Measurements from ENCODE around the gene TMCC1. TPM values are rescaled to one million over a fixed set of nuclear protein-coding genes. Genes with fewer than 3 reads are reported as not detected.
A peak's percentile ranks its signal among the peaks of the same experiment; 100 is the strongest.

Gene TMCC1
- total and polyA plus RNA-seq, 3 donors from 2014 or later = 46.0 to 119 (median 60.4) TPM

GRCh38 chr3:129845956-129846355 is 47.6 kb downstream of the TMCC1 start:
- Histone ChIP-seq H3K27ac (no peak overlapping the region), H3K9me3 (no peaks in the 10 kb centered on the region), H3K27me3 (no peaks in the 10 kb centered on the region), H3K4me3 (no peak overlapping the region), H3K36me3 (ENCODE audit: low read depth, missing control alignments) (no peaks in the 10 kb centered on the region), H3K4me1 (no peaks in the 10 kb centered on the region)
- WGBS, 2 donors = 84 to 88% methylated on average over 2 of the region's 2 CpGs
- TF ChIP-seq POLR2A (IDR thresholded peaks at IDR 0.05) = no peak
- TF ChIP-seq CTCF (IDR thresholded peaks at IDR 0.05) = no peak
- DNase-seq = no peak
- intact Hi-C loops (cut with DNase I; ENCODE audit: low total_unique reads) = no loop called here

DNA sequence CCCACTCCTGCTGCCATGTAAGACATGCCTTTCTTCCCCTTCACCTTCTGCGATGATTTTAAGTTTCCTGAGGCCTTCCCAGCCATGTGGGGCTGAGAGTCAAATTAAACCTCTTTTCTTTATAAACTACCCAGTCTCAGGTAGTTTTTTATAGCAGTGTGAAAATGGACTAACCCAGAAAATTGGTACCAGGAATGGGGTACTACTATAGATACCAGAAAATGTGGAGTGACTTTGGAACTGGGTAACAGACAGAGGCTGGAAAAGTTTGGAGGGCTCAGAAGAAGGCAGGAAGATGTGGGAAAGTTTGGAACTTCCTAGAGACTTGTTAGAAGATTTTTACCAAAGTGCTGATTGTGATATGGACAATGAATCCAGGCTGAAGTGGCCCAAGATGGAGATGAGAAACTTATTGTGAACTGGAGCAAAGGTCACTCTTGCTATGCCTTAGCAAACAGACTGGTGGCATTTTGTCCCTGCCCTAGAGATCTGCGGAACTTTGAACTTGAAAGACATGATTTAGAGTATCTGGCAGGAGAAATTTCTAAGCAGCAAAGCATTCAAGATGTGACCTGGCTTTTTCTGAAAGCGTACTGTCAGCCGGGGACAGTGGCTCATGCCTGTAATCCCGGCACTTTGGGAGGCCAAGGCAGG is 52.7 kb downstream of the TMCC1 start:
- WGBS, 2 donors = 99% methylated on average over 5 of the region's 5 CpGs
- H3K36me3 ChIP-seq (ENCODE audit: low read depth, missing control alignments) = no peaks in the 10 kb centered on the region
- intact Hi-C loops (cut with DNase I; ENCODE audit: low total_unique reads) = no loop called here
- no peak for DNase-seq
- TF ChIP-seq CTCF (IDR thresholded peaks at IDR 0.05) (no peak), POLR2A (IDR thresholded peaks at IDR 0.05) (no peak)
- no peak overlapping the region for H3K4me3 ChIP-seq
- no peak overlapping the region for H3K27ac ChIP-seq
- H3K9me3 ChIP-seq = no peaks in the 10 kb centered on the region
- H3K27me3 ChIP-seq = no peaks in the 10 kb centered on the region
- peaks cover 14% of the 10 kb centered on the region for H3K4me1 ChIP-seq

GRCh38 chr3:129838086-129838485 is 55.4 kb downstream of the TMCC1 start:
- Histone ChIP-seq H3K4me3 (no peak overlapping the region), H3K27me3 (no peaks in the 10 kb centered on the region), H3K4me1 (peaks cover 14% of the 10 kb centered on the region), H3K36me3 (ENCODE audit: low read depth, missing control alignments) (no peaks in the 10 kb centered on the region), H3K27ac (no peak overlapping the region), H3K9me3 (no peaks in the 10 kb centered on the region)
- peak; percentile 67 for DNase-seq
- TF ChIP-seq POLR2A (IDR thresholded peaks at IDR 0.05) = no peak
- no peak for TF ChIP-seq CTCF (IDR thresholded peaks at IDR 0.05)
- WGBS, 2 donors = 74 to 78% methylated on average over 6 of the region's 6 CpGs
- intact Hi-C loops (cut with DNase I; ENCODE audit: low total_unique reads) = no loop called here

DNA sequence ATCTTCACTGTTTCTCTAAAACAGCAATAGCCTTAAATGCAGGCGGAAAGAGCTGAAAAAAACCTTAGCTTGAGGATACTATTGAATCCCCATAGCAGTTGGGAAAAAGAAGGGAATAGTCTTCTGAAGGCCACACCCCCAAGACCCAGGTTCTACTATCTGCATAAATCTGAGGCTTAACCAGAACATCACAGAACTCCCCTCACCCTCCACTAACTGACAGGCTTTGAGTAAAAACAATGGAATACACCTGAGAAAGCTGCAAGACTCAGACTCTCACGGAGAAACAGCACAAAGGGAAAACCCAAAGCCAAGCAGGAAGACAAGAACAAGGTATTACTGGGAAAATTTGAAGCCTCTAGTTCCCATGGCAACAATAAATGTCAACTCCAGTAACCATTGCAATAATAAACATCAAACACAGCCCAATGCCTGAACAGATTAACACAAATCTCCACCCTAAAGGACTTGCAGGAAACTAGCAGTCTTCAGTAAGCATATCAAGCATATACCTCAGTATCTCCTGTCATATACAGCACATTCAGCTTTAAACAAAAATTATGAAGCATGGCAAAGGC is 56.4 kb downstream of the TMCC1 start:
- WGBS, 2 donors = 78 to 81% methylated on average over 2 of the region's 2 CpGs
- Histone ChIP-seq H3K27ac (no peak overlapping the region), H3K4me1 (peaks cover 14% of the 10 kb centered on the region), H3K4me3 (no peak overlapping the region), H3K27me3 (no peaks in the 10 kb centered on the region), H3K9me3 (no peaks in the 10 kb centered on the region), H3K36me3 (ENCODE audit: low read depth, missing control alignments) (no peaks in the 10 kb centered on the region)
- no peak for DNase-seq
- intact Hi-C loops (cut with DNase I; ENCODE audit: low total_unique reads) = no loop called here
- TF ChIP-seq POLR2A (IDR thresholded peaks at IDR 0.05) (no peak), CTCF (IDR thresholded peaks at IDR 0.05) (no peak)
